Adrenal gland (tissue), 5 donors: ENCODE data around the gene SDCCAG8.

Source experiments
- CTCF ChIP-seq, 6 experiments: fragments of 450-650 bp in 4 of 6; fragments of 200-600 bp in 2 of 6; sonication (generic) in 1 of 6; IDR thresholded peaks; 1 replicate in 5 of 6; 2 replicates in 1 of 6; pipeline versions ENCODE4 v1.5.1 to v1.8.0; 2016 to 2021; ENCODE audit warnings: antibody characterized with exemption in 6 of 6, mild to moderate bottlenecking in 2 of 6, moderate library complexity in 1 of 6
- POLR2A ChIP-seq, 2 donors: fragments of 450-650 bp; IDR thresholded peaks; one replicate each; pipeline ENCODE4 v1.6.1; 2017; ENCODE audit warnings: antibody characterized with exemption in 2 of 2, mild to moderate bottlenecking in 2 of 2, moderate library complexity in 1 of 2
- donor health status: DM: no; HTN: no; CAD: no.

DNA sequence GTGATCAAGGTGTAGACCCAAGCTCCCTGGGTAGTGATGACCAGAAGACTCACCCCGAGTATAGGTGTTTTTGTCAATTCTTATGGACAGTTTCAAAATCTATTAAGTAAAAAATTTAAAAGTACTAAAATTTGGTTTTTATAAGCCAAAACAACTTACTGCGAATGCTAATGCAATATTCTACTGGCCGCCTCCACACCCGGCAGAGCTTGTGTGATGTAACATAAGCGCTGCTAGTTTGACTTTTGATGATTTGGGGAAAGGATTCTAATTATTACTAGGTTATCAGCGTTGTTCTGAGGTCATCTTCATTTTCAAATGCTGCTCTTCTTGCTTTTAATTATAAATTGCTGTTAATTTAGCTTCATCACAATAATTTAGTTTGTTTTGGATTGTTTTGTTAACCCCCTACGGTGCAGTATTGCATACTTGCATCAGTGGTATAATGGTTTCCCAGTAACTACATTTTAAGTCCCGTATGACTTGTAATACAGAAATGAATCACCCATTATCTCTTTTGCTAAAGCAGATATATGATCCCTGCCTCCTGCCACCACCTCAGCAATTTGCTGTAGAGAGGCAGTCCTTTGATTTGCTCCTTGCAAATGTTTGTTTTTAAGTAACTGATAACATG lies 178.0 kb downstream of the SDCCAG8 start:
- TF ChIP-seq CTCF (IDR thresholded peaks at IDR 0.05) (no peak), POLR2A (IDR thresholded peaks at IDR 0.05) (no peak)
